K562 (cell line): ENCODE data around the gene CST8. TPM values are rescaled to one million over a fixed set of nuclear protein-coding genes. Genes with fewer than 3 reads are reported as not detected.

Source experiments
- ATAC-seq: fragments of 200-7000 bp; cut with Tn5 transposase; 3 replicates; pipeline ENCODE4 v1.9.1; 2020; ENCODE audit warnings: moderate library complexity
- BruUV-seq: library from RNA; stranded (reverse); fragments of 400-500 nt; replicated peaks from 2 replicates; lab custom pipeline; 2021; lab: Mats Ljungman, UMichigan
- CTCF ChIA-PET: fragments of 300-600 bp; formaldehyde crosslinking; extraction: SDS; loops from one replicate; lab custom pipeline; 2021; ENCODE audit warnings: low intra/inter-chr PET ratio; lab: Yijun Ruan, JAX
- POLR2A ChIA-PET: fragments of 300-600, 350-650 bp; sonication (Branson Sonifier 250); formaldehyde crosslinking; extraction: SDS; loops from one replicate; lab custom pipeline; 2021; ENCODE audit warnings: antibody characterized with exemption, inconsistent platforms; lab: Yijun Ruan, JAX
- DNase-seq, 4 experiments: peaks; one replicate each; pipeline versions ENCODE4 v3.0.0 to v3.0.0-alpha.2; 2011 to 2018; ENCODE audit warnings: low spot score in 3 of 4, mixed read lengths in 3 of 4; ENCODE audit errors: extremely low read depth in 1 of 4
- FAIRE-seq: peaks from 2 replicates; lab custom pipeline; 2011; peaks lifted over from hg19 to GRCh38; lab: Jason Lieb, UNC
- H2AFZ ChIP-seq: 2 replicates; pipeline ENCODE4 v1.6.0; 2011; ENCODE audit warnings: low read depth, low read length, control low read depth, inconsistent platforms
- H3K27ac ChIP-seq: fragments of 200-600 bp; 3 replicates; pipeline ENCODE4 v1.8.0; 2011; ENCODE audit warnings: low read depth, mild to moderate bottlenecking, control low read depth, inconsistent platforms, low read length, moderate library complexity, mixed read lengths; ENCODE audit errors: extremely low read depth
- H3K27me3 ChIP-seq, 2 experiments: fragments of 300-600 bp in 1 of 2; 2 replicates in 1 of 2; 3 replicates in 1 of 2; pipeline versions ENCODE4 v1.6.0 to v1.8.0; 2011; ENCODE audit warnings: inconsistent platforms in 2 of 2, low read length in 2 of 2, mild to moderate bottlenecking in 1 of 2, mixed read lengths in 1 of 2, moderate library complexity in 1 of 2; ENCODE audit not compliant: control insufficient read depth in 2 of 2, insufficient read depth in 2 of 2
- H3K36me3 ChIP-seq: fragments of 300-600 bp; 3 replicates; pipeline ENCODE4 v1.8.0; 2011; ENCODE audit warnings: mild to moderate bottlenecking, low read length, inconsistent platforms; ENCODE audit not compliant: control insufficient read depth, insufficient read depth
- H3K4me1 ChIP-seq, 2 experiments: fragments of 200-600 bp in 1 of 2; replicated peaks in 1 of 2; 2 replicates in 1 of 2; 3 replicates in 1 of 2; pipeline versions ENCODE4 v1.5.1 to v1.8.0; 2011; ENCODE audit warnings: inconsistent platforms in 2 of 2, low read length in 2 of 2, mild to moderate bottlenecking in 1 of 2, mixed read lengths in 1 of 2, moderate library complexity in 1 of 2; ENCODE audit not compliant: control insufficient read depth in 2 of 2, insufficient read depth in 2 of 2
- H3K4me2 ChIP-seq: 2 replicates; pipeline ENCODE4 v1.6.1; 2011; ENCODE audit warnings: low read length, control low read depth, inconsistent platforms, mixed read lengths; ENCODE audit not compliant: insufficient read depth
- H3K4me3 ChIP-seq: fragments of 200-600 bp; sonication (generic), shearing (Covaris generic); 2 replicates; pipeline ENCODE4 v1.5.1; 2016; ENCODE audit warnings: control low read depth, inconsistent platforms
- H3K79me2 ChIP-seq: fragments of 200-600 bp; 3 replicates; pipeline ENCODE4 v1.8.0; 2011; ENCODE audit warnings: low read length, inconsistent platforms; ENCODE audit not compliant: control insufficient read depth, insufficient read depth
- H3K9ac ChIP-seq, 2 experiments: 2 replicates each; pipeline versions ENCODE4 v1.6.0 to v1.6.1; 2011; ENCODE audit warnings: low read depth in 2 of 2, low read length in 2 of 2, control low read depth in 1 of 2, inconsistent platforms in 1 of 2, mild to moderate bottlenecking in 1 of 2, mixed read lengths in 1 of 2; ENCODE audit not compliant: insufficient read depth in 1 of 2
- H3K9me1 ChIP-seq: one replicate; pipeline ENCODE4 v1.6.0; 2011; ENCODE audit warnings: inconsistent platforms, mild to moderate bottlenecking, low read length, moderate library complexity; ENCODE audit not compliant: control insufficient read depth, insufficient read depth
- H3K9me3 ChIP-seq: replicated peaks from 2 replicates; pipeline ENCODE4 v1.5.1; 2011; ENCODE audit warnings: low read depth, low read length, inconsistent platforms; ENCODE audit not compliant: control insufficient read depth, insufficient read depth
- H4K20me1 ChIP-seq: replicated peaks from 2 replicates; pipeline ENCODE4 v1.6.1; 2011; ENCODE audit warnings: low read length, inconsistent platforms, mixed read lengths; ENCODE audit not compliant: control insufficient read depth, insufficient read depth
- ARHGAP35 ChIP-seq: fragments of 450-650 bp; IDR thresholded peaks from 2 replicates; pipeline ENCODE4 v1.6.1; 2018; ENCODE audit not compliant: partially characterized antibody
- ARID2 ChIP-seq: fragments of 450-650 bp; IDR thresholded peaks from 2 replicates; pipeline ENCODE4 v1.6.1; 2017; ENCODE audit warnings: antibody characterized with exemption, mild to moderate bottlenecking
- BRD4 ChIP-seq: fragments of 200-600 bp; sonication (generic); IDR thresholded peaks from 2 replicates; pipeline ENCODE4 v1.6.1; 2017; ENCODE audit warnings: inconsistent platforms
- HLTF ChIP-seq: fragments of 450-650 bp; IDR thresholded peaks from 2 replicates; pipeline ENCODE4 v1.6.1; 2016
- NFXL1 ChIP-seq: fragments of 450-650 bp; formaldehyde crosslinking; IDR thresholded peaks from 2 replicates; pipeline ENCODE4 v1.4.0; 2021; ENCODE audit warnings: mild to moderate bottlenecking
- NR4A1 ChIP-seq, 2 experiments: fragments of 250-450 bp in 1 of 2; fragments of 450-650 bp in 1 of 2; sonication (Bioruptor Pico) in 1 of 2; IDR thresholded peaks; 2 replicates each; pipeline versions ENCODE4 v1.4.0 to v1.6.1; 2016 to 2020; ENCODE audit warnings: mild to moderate bottlenecking in 2 of 2, missing compliant biosample characterization in 1 of 2, missing genetic modification characterization in 1 of 2, moderate library complexity in 1 of 2
- SAFB2 ChIP-seq: fragments of 200-400 bp; formaldehyde crosslinking; IDR thresholded peaks from 2 replicates; pipeline ENCODE4 v1.6.1; 2018; ENCODE audit warnings: borderline replicate concordance, low read length, low read depth, moderate library complexity; ENCODE audit not compliant: severe bottlenecking
- SMARCA5 ChIP-seq: fragments of 450-650 bp; IDR thresholded peaks from 2 replicates; pipeline ENCODE4 v1.6.1; 2016
- TAF9B ChIP-seq: fragments of 450-650 bp; IDR thresholded peaks from 2 replicates; pipeline ENCODE4 v1.6.1; 2018; ENCODE audit warnings: mild to moderate bottlenecking; ENCODE audit not compliant: partially characterized antibody
- THRAP3 ChIP-seq: fragments of 450-650 bp; IDR thresholded peaks from 2 replicates; pipeline ENCODE4 v1.6.1; 2016; ENCODE audit warnings: mild to moderate bottlenecking, inconsistent platforms, borderline replicate concordance
- ZNF212 ChIP-seq: fragments of 450-650 bp; formaldehyde crosslinking; IDR thresholded peaks from 2 replicates; pipeline ENCODE4 v1.4.0; 2020; ENCODE audit warnings: mild to moderate bottlenecking
- ZNF274 ChIP-seq: IDR thresholded peaks from 2 replicates; pipeline ENCODE4 v1.6.1; 2011; ENCODE audit warnings: low read depth, mild to moderate bottlenecking, low read length, moderate library complexity, borderline replicate concordance
- WGBS: fragments of 100-300 bp; shearing (Covaris generic); methylation state at CpG from one replicate; pipeline ENCODE4 v1.1.6; 2016; ENCODE audit warnings: low coverage, mixed read lengths; ENCODE audit not compliant: insufficient coverage; ENCODE audit errors: missing lambda C conversion rate; 5-methylcytosine and 5-hydroxymethylcytosine counted together
- in situ Hi-C: fragments of 300-500 bp; cut with MboI; formaldehyde crosslinking; loops from 4 replicates; pipeline ENCODE4 v1.15.0; 2018; ENCODE audit warnings: inconsistent platforms, mixed read lengths
- intact Hi-C: fragments of 100-400 bp; cut with micrococcal nuclease; formaldehyde crosslinking; loops from 2 replicates; pipeline ENCODE4 v1.14.2; 2022
- polyA plus RNA-seq, 8 experiments: library from polyadenylated mRNA; depleted of rRNA in 4 of 8; stranded (reverse) in 5 of 8; unstranded in 3 of 8; fragments of >200 nt; fragmentation: Nextera tagmentation in 2 of 8; fragmentation: Illumina TruSeq in 1 of 8; extraction: Ambion mirVana in 2 of 8; extraction: Trizol in 1 of 8; gene quantifications; 2 replicates each; pipeline versions ENCODE4 v1.2.1 to v1.2.3, GENCODE V29; 2011 to 2014; ENCODE audit warnings: inconsistent platforms in 1 of 8, missing spikeins in 1 of 8
- total RNA-seq, 7 experiments: library from RNA; depleted of rRNA in 6 of 7; stranded (reverse); fragments of >200 nt in 6 of 7; fragmentation: Illumina TruSeq in 2 of 7; extraction: Trizol in 2 of 7; gene quantifications; 2 replicates each; pipeline versions ENCODE4 v1.2.1 to v1.2.3, GENCODE V29; 2011 to 2021; ENCODE audit warnings: low replicate concordance in 1 of 7
- TF ChIP-seq, protein P1 (sequence below), 2 experiments: fragments of 450-650 bp; IDR thresholded peaks; 2 replicates each; pipeline ENCODE4 v1.6.1; 2016
- TF ChIP-seq, protein P2 (sequence below): fragments of 450-650 bp; formaldehyde crosslinking; conservative IDR thresholded peaks from 2 replicates; pipeline ENCODE4 v1.4.0; 2022; ENCODE audit warnings: mild to moderate bottlenecking, missing genetic modification characterization
- TF ChIP-seq, protein P3 (sequence below), 3 experiments: fragments of 200-800 bp in 1 of 3; sonication (Bioruptor generic) in 1 of 3; sonication (generic) in 1 of 3; formaldehyde crosslinking in 1 of 3; IDR thresholded peaks; 2 replicates each; pipeline versions ENCODE4 v1.6.1 to v1.8.0; 2016 to 2022; ENCODE audit warnings: mild to moderate bottlenecking in 2 of 3, missing compliant biosample characterization in 2 of 3, missing genetic modification characterization in 2 of 3, missing genetic modification reagents in 1 of 3
- TF ChIP-seq, protein P4 (sequence below): fragments of 450-650 bp; formaldehyde crosslinking; IDR thresholded peaks from 2 replicates; pipeline ENCODE4 v1.4.0; 2020; ENCODE audit warnings: mild to moderate bottlenecking, mixed read lengths

The CST8 gene
- total and polyA plus RNA-seq, 9 of the 15 experiments (the other 6 are each of a cell fraction or from before 2014, with no cell fraction given): not detected

DNA sequence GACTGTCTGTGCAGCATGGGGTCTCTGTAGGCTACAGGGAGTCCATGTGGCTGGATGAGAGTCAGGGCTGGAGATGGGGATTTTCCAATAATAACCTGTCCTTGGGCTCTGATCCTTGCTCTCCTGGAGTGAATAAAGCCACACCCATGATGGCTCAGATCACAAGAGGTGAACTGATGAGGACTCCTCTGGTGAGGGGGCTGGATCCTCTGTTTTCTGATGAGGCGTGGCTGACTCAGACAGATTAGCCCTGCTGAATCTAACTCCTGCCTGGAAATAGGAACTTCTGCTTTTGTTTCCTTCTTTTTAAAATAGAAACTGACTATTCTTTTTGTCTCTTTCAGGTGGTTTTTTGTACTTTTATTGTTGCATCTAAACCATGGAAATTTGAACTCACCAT, 50.4 kb downstream of the CST8 start (continued):
- no peak for TF ChIP-seq SMARCA5

DNA sequence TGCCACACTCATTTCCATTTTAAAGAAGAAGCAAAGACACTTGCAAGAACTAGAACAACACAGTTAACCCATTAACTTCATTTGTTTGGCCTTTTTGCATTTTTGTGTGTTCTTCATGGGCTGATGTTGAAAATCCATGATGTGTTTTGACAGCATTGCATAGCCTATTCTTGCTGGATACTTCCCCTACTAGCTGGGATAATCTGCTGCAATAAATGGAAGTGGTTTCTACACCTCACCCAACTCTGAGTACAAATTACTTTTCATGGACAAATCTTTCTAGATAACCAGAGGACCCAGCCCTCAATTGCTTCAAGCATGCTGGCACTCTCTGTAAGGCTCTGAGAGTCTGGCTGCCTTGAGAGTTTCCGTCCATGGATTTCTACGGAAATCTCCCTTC, 50.9 kb downstream of the CST8 start:
- TF ChIP-seq ARID2: no peak
- TF ChIP-seq, protein P1, sequence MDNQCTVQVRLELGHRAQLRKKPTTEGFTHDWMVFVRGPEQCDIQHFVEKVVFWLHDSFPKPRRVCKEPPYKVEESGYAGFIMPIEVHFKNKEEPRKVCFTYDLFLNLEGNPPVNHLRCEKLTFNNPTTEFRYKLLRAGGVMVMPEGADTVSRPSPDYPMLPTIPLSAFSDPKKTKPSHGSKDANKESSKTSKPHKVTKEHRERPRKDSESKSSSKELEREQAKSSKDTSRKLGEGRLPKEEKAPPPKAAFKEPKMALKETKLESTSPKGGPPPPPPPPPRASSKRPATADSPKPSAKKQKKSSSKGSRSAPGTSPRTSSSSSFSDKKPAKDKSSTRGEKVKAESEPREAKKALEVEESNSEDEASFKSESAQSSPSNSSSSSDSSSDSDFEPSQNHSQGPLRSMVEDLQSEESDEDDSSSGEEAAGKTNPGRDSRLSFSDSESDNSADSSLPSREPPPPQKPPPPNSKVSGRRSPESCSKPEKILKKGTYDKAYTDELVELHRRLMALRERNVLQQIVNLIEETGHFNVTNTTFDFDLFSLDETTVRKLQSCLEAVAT (IDR thresholded peaks at IDR 0.05): no peak
- no peak for TF ChIP-seq ARHGAP35
- TF ChIP-seq TAF9B: no peak
- TF ChIP-seq, protein P2, sequence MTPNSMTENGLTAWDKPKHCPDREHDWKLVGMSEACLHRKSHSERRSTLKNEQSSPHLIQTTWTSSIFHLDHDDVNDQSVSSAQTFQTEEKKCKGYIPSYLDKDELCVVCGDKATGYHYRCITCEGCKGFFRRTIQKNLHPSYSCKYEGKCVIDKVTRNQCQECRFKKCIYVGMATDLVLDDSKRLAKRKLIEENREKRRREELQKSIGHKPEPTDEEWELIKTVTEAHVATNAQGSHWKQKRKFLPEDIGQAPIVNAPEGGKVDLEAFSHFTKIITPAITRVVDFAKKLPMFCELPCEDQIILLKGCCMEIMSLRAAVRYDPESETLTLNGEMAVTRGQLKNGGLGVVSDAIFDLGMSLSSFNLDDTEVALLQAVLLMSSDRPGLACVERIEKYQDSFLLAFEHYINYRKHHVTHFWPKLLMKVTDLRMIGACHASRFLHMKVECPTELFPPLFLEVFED: no peak
- TF ChIP-seq HLTF: no peak
- TF ChIP-seq, protein P3, sequence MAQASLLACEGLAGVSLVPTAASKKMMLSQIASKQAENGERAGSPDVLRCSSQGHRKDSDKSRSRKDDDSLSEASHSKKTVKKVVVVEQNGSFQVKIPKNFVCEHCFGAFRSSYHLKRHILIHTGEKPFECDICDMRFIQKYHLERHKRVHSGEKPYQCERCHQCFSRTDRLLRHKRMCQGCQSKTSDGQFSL (CRISPR knock-in tag; IDR thresholded peaks at IDR 0.05): no peak
- TF ChIP-seq, protein P3 (tag; IDR thresholded peaks at IDR 0.05): no peak
- no peak for TF ChIP-seq SAFB2
- TF ChIP-seq, protein P4, sequence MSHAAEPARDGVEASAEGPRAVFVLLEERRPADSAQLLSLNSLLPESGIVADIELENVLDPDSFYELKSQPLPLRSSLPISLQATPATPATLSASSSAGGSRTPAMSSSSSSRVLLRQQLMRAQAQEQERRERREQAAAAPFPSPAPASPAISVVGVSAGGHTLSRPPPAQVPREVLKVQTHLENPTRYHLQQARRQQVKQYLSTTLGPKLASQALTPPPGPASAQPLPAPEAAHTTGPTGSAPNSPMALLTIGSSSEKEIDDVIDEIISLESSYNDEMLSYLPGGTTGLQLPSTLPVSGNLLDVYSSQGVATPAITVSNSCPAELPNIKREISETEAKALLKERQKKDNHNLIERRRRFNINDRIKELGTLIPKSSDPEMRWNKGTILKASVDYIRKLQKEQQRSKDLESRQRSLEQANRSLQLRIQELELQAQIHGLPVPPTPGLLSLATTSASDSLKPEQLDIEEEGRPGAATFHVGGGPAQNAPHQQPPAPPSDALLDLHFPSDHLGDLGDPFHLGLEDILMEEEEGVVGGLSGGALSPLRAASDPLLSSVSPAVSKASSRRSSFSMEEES (CRISPR knock-in tag): no peak
- TF ChIP-seq ZNF274: no peak
- no peak for TF ChIP-seq ZNF212 (CRISPR knock-in tag)
- TF ChIP-seq BRD4: no peak
- no peak for TF ChIP-seq NR4A1 (CRISPR knock-in tag; IDR thresholded peaks at IDR 0.05)
- TF ChIP-seq NR4A1 (tag; IDR thresholded peaks at IDR 0.05): no peak
- TF ChIP-seq THRAP3: no peak
- no peak for TF ChIP-seq NFXL1 (CRISPR knock-in tag)
- Histone ChIP-seq H3K36me3 (no peaks in the 10 kb centered on the region), H3K27me3 (no peaks in the 10 kb centered on the region; a peak in 1 of 5 replicates), H3K4me2 (no peak overlapping the region), H4K20me1 (no peaks in the 10 kb centered on the region), H3K9me3 (no peaks in the 10 kb centered on the region), H3K27ac (no peak overlapping the region), H3K4me3 (no peak overlapping the region), H2AFZ (no peak overlapping the region), H3K4me1 (no peaks in the 10 kb centered on the region), H3K9me1 (no peaks in the 10 kb centered on the region), H3K79me2 (no peaks in the 10 kb centered on the region), H3K9ac (no peak overlapping the region)
- in situ Hi-C loops (no loop called here), intact Hi-C loops (no loop called here)
- ChIA-PET CTCF (no interaction called here), POLR2A (no interaction called here)
- DNase-seq (no peak), ATAC-seq (no peak), FAIRE-seq (no peak)
- BruUV-seq: no TSS peak
- WGBS: 7% methylated on average over 2 of the region's 2 CpGs
